Measurements from ENCODE around the gene ACBD7. TPM values are rescaled to one million over a fixed set of nuclear protein-coding genes. Genes with fewer than 3 reads are reported as not detected.

ACBD7 gene
- polyA plus RNA-seq, 1 donor: 0.59 TPM

DNA sequence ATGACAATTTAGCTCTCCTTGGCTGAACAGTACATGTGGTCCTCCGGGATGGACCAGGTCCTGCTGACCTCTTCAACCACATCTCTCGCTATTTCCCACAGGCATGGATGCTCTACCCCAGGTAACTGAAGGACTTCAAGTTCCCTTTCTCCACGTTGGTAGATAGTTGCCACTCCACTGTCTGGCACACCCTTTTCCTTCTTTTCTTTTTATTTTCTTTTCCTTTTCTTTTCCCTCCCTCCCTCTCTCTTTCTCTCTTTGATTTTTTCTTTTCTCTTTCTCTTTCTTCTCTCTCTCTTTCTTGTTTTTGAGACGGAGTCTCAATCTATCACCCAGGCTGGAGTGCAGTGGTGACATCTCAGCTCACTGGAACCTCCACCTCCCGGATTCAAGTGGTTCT, 2.8 kb upstream of the ACBD7 start:
- no peak for DNase-seq

DNA sequence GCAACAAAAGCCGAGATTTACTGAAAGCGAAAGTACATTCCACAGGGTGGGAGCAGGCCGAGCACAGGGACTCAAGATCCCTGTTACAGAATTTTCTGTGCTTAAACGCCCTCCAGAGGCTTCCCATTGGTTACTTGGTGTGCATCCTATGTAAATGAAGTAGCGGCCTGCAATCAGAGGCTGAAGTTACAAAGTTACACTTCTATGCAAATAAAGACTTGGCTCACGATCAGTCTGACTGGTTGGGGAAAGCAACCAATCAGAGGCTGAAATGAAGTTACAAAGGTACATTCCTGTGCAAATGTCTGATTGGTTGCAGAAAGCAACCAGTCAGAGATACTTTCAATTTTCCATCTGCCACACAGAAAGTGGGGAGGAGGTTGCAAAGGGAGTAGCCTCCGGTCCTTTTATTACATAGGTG, 4.1 kb downstream of the ACBD7 start:
- DNase-seq: peak; percentile 79

GRCh38 chr10:15083674-15084501, 4.7 kb downstream of the ACBD7 start:
- DNase-seq: peak; percentile 23

DNA sequence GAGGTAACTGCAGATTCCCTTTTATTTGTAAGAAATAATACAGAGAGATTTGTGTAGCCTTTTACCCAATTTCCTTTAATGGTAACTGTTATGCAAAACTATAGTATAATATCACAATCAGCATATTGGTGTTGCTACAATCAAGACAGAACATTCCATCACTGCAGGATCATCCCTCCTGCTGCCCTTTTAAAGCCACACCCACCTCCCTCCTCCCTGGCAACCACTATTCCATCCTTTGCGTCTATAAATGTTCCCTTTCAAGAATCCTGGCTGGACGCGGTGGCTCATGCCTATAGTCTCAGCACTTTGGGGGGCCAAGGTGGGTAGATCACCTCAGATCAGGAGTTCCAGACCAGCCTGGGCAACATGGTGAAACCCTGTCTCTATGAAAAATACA, 13.2 kb downstream of the ACBD7 start:
- no peak for DNase-seq

DNA sequence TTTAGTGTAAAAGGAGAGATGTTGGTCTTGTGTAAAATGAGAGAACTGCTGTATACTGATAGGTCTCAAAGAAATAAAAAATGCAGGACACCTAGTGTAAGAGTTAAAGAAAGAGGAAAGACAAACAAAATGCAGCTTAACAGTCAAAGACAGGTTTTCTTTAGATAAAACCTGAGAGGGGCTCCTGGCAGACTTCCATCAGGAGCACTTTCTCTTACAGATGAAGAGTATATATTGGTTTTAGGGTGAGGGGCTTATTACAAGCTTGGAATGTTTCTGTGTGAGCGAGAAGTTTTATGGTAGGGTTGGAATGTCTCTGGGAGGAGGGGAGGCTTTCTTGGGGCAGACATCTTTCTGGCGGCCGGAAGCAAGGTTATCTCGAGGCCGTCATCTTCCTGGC, 16.2 kb downstream of the ACBD7 start:
- DNase-seq: no peak

DNA sequence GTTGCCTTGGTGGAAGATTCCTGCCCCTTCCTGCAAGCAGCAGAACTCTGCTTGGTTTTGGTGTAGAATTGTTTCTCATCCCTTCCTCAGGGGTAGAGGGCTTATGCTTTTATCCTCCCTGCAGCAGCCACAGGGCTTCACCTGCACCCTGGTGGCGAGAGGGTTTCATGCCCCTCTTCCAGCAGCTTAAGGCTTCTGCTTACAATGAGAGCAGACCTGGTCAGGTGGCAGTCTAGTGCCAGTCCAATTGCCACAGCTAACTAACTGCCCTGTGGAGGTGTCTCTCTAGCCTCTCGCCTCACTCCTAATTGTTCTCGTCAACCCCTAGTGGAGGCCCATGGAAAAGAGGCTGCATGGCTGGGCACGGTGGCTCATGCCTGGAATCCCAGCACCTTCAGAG, 19.3 kb downstream of the ACBD7 start:
- DNase-seq: no peak

- DNase-seq: no peak
These were observed 19.8 kb downstream of the ACBD7 start for GRCh38 chr10:15068802-15069201.

GRCh38 chr10:15067154-15067553, 21.4 kb downstream of the ACBD7 start:
- no peak for DNase-seq

DNA sequence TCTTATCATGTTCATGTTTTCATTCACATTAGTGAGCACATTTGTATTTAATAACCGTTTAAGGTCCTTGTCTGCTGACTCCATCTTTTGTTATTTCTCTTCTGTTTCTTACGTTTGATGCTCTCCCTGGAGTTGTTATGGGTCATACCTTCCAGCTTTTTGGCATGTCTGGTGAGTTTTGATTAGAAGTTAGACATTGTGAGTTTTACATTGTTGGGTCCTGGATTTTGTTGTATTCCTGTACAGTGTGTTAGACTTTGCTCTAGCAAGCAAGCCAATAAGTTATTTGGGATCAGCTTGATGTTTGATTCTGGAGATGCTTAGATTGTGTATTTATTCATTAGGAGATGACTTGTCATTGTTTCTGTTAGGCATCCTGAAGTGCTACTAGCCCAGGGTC, 27.9 kb downstream of the ACBD7 start:
- DNase-seq: no peak

GRCh38 chr10:15059914-15060313, 28.7 kb downstream of the ACBD7 start:
- DNase-seq: no peak

- DNase-seq: no peak
These were observed 29.9 kb downstream of the ACBD7 start for GRCh38 chr10:15058689-15059088.

DNA sequence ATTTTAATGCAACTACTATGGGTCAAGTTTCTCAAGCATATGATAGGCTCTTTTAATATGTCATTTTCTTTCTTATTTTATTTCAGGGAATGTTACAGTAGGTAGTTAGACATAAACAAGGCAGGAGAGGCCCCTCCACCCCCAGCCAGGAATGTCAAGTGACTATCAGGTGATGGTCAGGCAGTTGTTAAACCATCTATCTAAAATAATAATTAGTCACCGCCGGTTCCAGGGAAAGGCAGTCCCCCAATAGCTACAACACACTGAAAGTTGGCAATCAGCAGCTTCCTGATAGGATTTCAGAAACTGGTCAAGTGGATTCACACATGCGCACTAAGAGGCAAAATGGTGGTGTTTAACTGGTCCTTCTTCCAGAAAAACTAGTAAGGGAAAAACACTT, 35.5 kb downstream of the ACBD7 start:
- no peak for DNase-seq

DNA sequence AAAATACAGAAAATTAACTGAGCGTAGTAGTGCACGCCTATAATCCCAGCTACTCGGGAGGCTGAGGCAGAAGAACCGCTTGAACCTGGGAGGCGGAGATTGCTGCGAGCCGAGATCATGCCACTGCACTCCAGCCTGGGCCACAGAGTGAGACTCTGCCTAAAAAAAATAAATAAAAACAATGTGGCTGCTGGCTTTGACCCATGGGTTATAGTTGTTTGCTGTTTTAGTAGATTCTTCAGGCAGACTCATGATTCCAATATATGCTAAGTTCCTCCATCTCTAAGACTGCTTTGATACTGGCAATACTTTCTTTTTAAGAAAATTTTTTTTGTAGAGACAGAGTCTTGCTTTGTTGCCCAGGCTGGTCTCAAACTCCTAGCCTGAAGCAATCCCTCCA, 36.5 kb downstream of the ACBD7 start:
- DNase-seq: no peak

DNA sequence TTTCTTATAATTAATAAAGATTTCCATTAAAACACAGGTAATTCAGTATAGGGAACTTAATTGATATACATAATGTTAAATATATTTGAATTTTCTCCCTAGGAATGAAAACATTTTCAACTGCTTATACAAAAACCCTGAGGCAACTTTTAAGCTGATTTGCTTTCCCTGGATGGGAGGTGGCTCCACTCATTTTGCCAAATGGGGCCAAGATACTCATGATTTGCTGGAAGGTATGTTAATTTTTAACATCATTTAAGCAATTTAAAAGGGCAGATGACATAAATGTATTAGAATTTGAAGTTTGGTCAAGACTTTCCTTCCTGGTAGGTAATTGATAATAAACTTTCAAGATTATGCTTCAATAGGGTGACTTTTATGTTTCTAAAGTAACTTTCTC, 39.0 kb downstream of the ACBD7 start:
- no peak for DNase-seq

DNA sequence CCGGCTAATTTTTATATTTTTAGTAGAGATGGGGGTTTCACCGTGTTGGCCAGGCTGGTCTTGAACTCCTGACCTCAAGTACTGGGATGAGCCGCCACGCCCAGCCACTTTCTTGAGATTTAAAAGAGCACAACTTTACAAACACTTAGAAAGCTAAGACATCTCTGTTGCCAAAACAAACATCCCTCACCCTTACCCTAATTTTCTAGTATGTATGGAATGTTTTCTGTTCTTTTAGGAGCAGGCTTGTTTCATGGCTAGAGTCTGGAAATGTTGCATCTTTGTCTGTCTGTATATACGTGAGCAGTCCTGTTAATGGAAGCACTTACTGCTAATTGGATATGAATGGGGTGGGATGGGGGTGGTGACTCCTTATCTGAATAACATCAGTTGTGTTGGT, 42.0 kb downstream of the ACBD7 start:
- DNase-seq: no peak

- DNase-seq: no peak
These were observed 43.2 kb downstream of the ACBD7 start for GRCh38 chr10:15045380-15045779.

DNA sequence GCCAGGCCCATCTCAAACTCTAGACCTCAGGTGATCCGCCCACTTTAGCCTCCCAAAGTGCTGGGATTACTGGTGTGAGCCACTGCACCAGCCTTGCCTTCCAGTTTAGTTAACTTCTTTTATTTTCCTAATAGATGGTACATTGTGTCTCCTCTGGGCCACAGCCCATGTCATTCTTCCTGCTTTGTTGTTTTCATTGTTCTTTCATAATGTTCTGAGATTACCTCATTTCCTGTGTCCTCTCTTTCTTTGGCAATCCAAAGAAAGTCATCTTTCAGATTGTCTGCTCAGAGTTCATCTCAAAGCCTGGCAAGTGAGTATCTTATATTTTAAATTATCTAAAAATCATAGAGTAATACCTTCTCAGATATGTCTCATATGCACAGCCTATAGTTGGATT, 44.9 kb downstream of the ACBD7 start, which contains the start of gene OLAH:
OLAH (plus strand) TSS at position 270 of the 400 bp plus-strand sequence. CDS start 3,346 bp downstream, outside the sequence.
- DNase-seq: no peak

DNA sequence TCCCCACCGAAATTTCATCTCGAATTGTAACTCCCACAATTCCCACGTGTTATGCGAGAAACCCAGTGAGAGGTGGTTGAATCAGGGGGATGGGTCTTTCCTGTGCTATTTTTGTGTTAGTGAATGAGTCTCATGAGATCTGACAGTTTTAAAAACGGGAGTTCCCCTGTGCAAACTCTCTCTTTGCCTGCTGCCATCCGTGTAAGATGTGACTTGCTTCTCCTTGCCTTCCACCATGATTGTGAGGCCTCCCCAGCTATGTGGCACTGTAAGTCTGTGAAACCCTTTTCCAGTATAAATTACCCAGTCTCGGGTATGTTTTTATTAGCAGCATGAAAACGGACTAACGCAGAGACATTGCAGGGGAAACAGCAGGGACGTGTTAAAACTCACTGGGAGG, 50.2 kb downstream of the ACBD7 start:
- no peak for DNase-seq

GRCh38 chr10:15037691-15038090, 50.9 kb downstream of the ACBD7 start:
- DNase-seq: no peak

DNA sequence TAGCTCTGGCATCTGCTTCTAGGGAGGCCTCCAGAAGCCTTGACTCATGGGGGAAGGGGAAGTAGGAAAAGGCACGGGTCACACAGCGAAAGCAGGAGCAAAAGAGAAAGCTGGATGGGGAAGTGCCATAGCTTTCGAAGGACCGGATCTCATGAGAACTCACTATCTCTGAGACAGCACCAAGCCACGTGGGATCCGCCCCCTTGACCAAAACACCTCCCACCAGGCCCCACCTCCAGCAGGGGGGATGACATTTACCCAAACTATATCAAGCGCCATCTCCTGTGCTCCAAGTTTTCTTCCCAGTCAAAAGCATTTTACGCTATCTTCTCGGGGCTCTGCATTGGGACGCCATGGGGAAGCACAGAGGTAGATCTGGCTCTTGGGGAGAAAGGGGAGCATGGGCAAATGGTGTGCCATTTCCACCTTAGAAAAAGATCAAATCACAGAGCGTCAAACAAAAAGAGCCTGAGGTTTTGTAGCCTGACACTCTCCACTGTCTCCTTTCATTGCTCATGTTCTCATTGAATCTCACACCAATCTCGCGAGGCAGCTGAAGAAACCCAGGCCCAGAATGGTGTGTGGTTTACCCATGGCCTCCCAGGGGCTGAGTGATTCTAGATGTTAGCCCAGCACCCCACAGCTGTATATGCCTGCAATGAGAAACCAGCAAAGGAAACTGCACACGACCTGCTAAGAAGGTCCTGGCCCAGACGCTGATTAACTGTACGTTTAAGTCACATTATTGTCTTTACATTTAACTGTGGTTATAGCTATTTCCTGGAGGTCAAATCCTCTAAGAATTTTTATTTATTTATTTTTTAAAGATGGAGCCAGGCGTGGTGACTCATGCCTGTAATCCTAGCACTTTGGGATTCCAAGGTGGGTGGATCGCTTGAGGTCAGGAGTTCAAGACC, 52.9 kb downstream of the ACBD7 start:
- DNase-seq: peak; percentile 29

DNA sequence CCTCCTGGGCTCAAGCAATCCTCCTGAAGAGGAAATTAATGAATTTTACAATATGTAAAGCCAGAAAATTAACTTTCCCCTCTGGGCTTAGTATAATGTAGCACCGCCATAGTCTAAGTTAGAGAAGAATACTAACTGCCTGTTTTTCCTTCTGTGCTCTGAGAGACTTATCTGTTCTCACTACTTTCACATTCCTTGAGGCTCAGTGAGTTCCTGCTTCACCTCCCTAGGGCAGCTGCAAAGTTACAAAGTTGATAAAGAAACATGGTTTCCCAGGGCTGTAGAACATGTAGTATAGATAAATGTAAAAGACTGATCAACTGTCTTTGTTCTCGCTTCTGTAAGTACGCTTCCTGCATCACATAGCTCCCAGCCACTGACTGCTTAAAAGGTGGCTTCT, 60.8 kb downstream of the ACBD7 start:
- DNase-seq: no peak

All from hindlimb muscle (tissue), 1 donor.